MCF 10A (cell line): ENCODE measurements around the gene NTMT1. TPM values are rescaled to one million over a fixed set of nuclear protein-coding genes. Genes with fewer than 3 reads are reported as not detected.

Experiments
- BruUV-seq: library from RNA; stranded (reverse); fragments of 400-500 nt; replicated peaks from 2 replicates; lab custom pipeline; 2021; lab: Mats Ljungman, UMichigan
- CTCF ChIA-PET: fragments of 300-600 bp; sonication (Branson Sonifier 250); formaldehyde crosslinking; extraction: SDS; loops from one replicate; lab custom pipeline; 2021; ENCODE audit warnings: antibody characterized with exemption, inconsistent platforms; lab: Yijun Ruan, JAX
- POLR2A ChIA-PET: fragments of 300-600, 350-650 bp; sonication (Branson Sonifier 250); formaldehyde crosslinking; extraction: SDS; loops from one replicate; lab custom pipeline; 2020; ENCODE audit warnings: antibody characterized with exemption, inconsistent platforms; lab: Yijun Ruan, JAX
- DNase-seq: peaks from one replicate; pipeline ENCODE4 v3.0.0-alpha.2; 2018; ENCODE audit not compliant: unreplicated experiment
- H3K27ac Mint-ChIP-seq: one replicate; pipeline ENCODE4 v1.8.0; 2022; ENCODE audit warnings: mild to moderate bottlenecking, low read depth, mixed read lengths; ENCODE audit not compliant: unreplicated experiment
- H3K27me3 Mint-ChIP-seq: one replicate; pipeline ENCODE4 v1.8.0; 2022; ENCODE audit warnings: mixed read lengths; ENCODE audit not compliant: insufficient read depth, unreplicated experiment
- H3K36me3 Mint-ChIP-seq: one replicate; pipeline ENCODE4 v1.8.0; 2022; ENCODE audit warnings: mild to moderate bottlenecking, moderate library complexity, mixed read lengths; ENCODE audit not compliant: insufficient read depth, unreplicated experiment
- H3K4me1 Mint-ChIP-seq: one replicate; pipeline ENCODE4 v1.8.0; 2022; ENCODE audit warnings: mixed read lengths; ENCODE audit not compliant: insufficient read depth, unreplicated experiment
- H3K4me3 Mint-ChIP-seq: one replicate; pipeline ENCODE4 v1.8.0; 2022; ENCODE audit warnings: mild to moderate bottlenecking, moderate library complexity, mixed read lengths; ENCODE audit not compliant: unreplicated experiment
- H3K9me3 Mint-ChIP-seq: one replicate; pipeline ENCODE4 v1.8.0; 2022; ENCODE audit warnings: mixed read lengths; ENCODE audit not compliant: unreplicated experiment
- CTCF ChIP-seq: fragments of 200-600 bp; IDR thresholded peaks from one replicate; pipeline ENCODE4 v1.8.0; 2022; ENCODE audit warnings: antibody characterized with exemption, mild to moderate bottlenecking; ENCODE audit not compliant: unreplicated experiment
- intact Hi-C: fragments of 100-400 bp; cut with micrococcal nuclease; formaldehyde crosslinking; loops from 2 replicates; pipeline ENCODE4 v1.14.1; 2022
- total RNA-seq: library from RNA; stranded (reverse); gene quantifications from 2 replicates; pipeline ENCODE4 v1.2.3, GENCODE V29; 2022

NTMT1 gene
- total RNA-seq, 1 experiment from 2014 or later = 49.2 TPM

- Mint-ChIP-seq H3K4me1 (peaks cover 13% of the 10 kb centered on the region), H3K27ac (no peak overlapping the region), H3K9me3 (no peaks in the 10 kb centered on the region), H3K36me3 (no peaks in the 10 kb centered on the region), H3K4me3 (peak overlapping the region; percentile 75), H3K27me3 (no peaks in the 10 kb centered on the region)
- CTCF ChIA-PET = interaction anchor here (0.6 to 4.6 kb wide), 27 partner anchors 9 to 498 kb away, joined by 3 to 50 read pairs (median 5); partner anchors contain the start of genes C9orf50 and IER5L
- TF ChIP-seq CTCF = no peak
- intact Hi-C loops = loop anchor here (2.0 kb wide), 2 partner anchors 13 to 481 kb away; no protein-coding TSS in a partner anchor
- DNase-seq = no peak
- POLR2A ChIA-PET = interaction anchor here (0.6 to 1.9 kb wide), 13 partner anchors 9 to 1754 kb away, joined by 3 to 9 read pairs (median 4); no protein-coding TSS in a partner anchor
- BruUV-seq = no TSS peak
These were observed 14.6 kb upstream of the NTMT1 start for GRCh38 chr9:129611307-129611800.

GRCh38 chr9:129612123-129612522 is 13.8 kb upstream of the NTMT1 start:
- Mint-ChIP-seq H3K4me1 (peaks cover 13% of the 10 kb centered on the region), H3K27ac (no peak overlapping the region), H3K9me3 (no peaks in the 10 kb centered on the region), H3K4me3 (no peak overlapping the region), H3K36me3 (no peaks in the 10 kb centered on the region), H3K27me3 (no peaks in the 10 kb centered on the region)
- TF ChIP-seq CTCF = no peak
- POLR2A ChIA-PET = interaction anchor here (0.6 to 1.9 kb wide), 4 partner anchors 62 to 473 kb away, joined by 3 to 9 read pairs (median 6); no protein-coding TSS in a partner anchor
- intact Hi-C loops = no loop called here
- no peak for DNase-seq
- BruUV-seq = no TSS peak
- CTCF ChIA-PET = interaction anchor here (0.6 to 4.6 kb wide), 13 partner anchors 9 to 485 kb away, joined by 3 to 50 read pairs (median 8); partner anchors contain the start of genes C9orf50 and IER5L

GRCh38 chr9:129612815-129613519 is 13.0 kb upstream of the NTMT1 start:
- BruUV-seq = no TSS peak
- Mint-ChIP-seq H3K36me3 (no peaks in the 10 kb centered on the region), H3K27ac (no peak overlapping the region), H3K27me3 (no peaks in the 10 kb centered on the region), H3K4me1 (peaks cover 6% of the 10 kb centered on the region), H3K9me3 (no peaks in the 10 kb centered on the region), H3K4me3 (no peak overlapping the region)
- intact Hi-C loops = no loop called here
- ChIA-PET CTCF (interaction anchor here (0.5 to 4.6 kb wide), 13 partner anchors 8 to 481 kb away, joined by 3 to 50 read pairs (median 6); partner anchors contain the start of gene C9orf50), POLR2A (interaction anchor here (0.6 to 1.1 kb wide), 2 partner anchors 11 to 63 kb away, joined by 3 to 4 read pairs; no protein-coding TSS in a partner anchor)
- no peak for DNase-seq
- no peak for TF ChIP-seq CTCF
